ENCODE results near the gene DDX3X. TPM values are rescaled to one million over a fixed set of nuclear protein-coding genes. Genes with fewer than 3 reads are reported as not detected.
"Not testable (repeated sequence)": the region's sequence is repeated elsewhere in the genome, so short reads cannot be mapped to it uniquely, and the experiment has no call there.

The DDX3X gene
- total RNA-seq, 1 donor from 2014 or later, result 242 TPM

GRCh38 chrX:41352329-41352838 is 18.4 kb downstream of the DDX3X start:
- Mint-ChIP-seq H3K27me3 (ENCODE audit: low read depth, unreplicated experiment) (no peaks in the 10 kb centered on the region), H3K27ac (ENCODE audit: unreplicated experiment) (no peak overlapping the region), H3K9me3 (ENCODE audit: unreplicated experiment) (no peaks in the 10 kb centered on the region), H3K36me3 (ENCODE audit: low read depth, unreplicated experiment) (no peaks in the 10 kb centered on the region), H3K4me3 (ENCODE audit: unreplicated experiment) (no peak overlapping the region), H3K4me1 (ENCODE audit: low read depth, unreplicated experiment) (peaks cover 15% of the 10 kb centered on the region)
- DNase-seq (ENCODE audit: low read depth) (no peak), FAIRE-seq (peak; percentile 98)
- Histone ChIP-seq H2AFZ (ENCODE audit: low read depth, low read length) (no peak overlapping the region), H3K79me2 (ENCODE audit: insufficient read depth, low read length) (no peaks in the 10 kb centered on the region), H3K4me2 (ENCODE audit: low read length) (no peak overlapping the region), H3K9me3 (ENCODE audit: insufficient read depth, low read depth, low read length) (no peaks in the 10 kb centered on the region), H3K27ac (ENCODE audit: low read depth, low read length) (no peak overlapping the region), H3K27me3 (ENCODE audit: insufficient read depth, low read length) (no peaks in the 10 kb centered on the region), H3K36me3 (ENCODE audit: insufficient read depth, low read length) (peaks cover 16% of the 10 kb centered on the region), H4K20me1 (ENCODE audit: insufficient read depth, low read length) (peaks cover 35% of the 10 kb centered on the region), H3K4me3 (ENCODE audit: insufficient read depth, low read depth, low read length) (no peak overlapping the region), H3K4me1 (ENCODE audit: insufficient read depth, low read length) (no peaks in the 10 kb centered on the region), H3K9ac (ENCODE audit: low read length) (no peak overlapping the region)
- TF ChIP-seq EZH2 (IDR thresholded peaks at IDR 0.05; ENCODE audit: insufficient read depth, low read length), result no peak
- TF ChIP-seq CTCF (IDR thresholded peaks at IDR 0.05; ENCODE audit: insufficient read depth, low read depth, low read length), result no peak

GRCh38 chrX:41353985-41354384 is 20.0 kb downstream of the DDX3X start:
- Mint-ChIP-seq H3K4me3 (ENCODE audit: unreplicated experiment) (no peak overlapping the region), H3K9me3 (ENCODE audit: unreplicated experiment) (no peaks in the 10 kb centered on the region), H3K27me3 (ENCODE audit: low read depth, unreplicated experiment) (no peaks in the 10 kb centered on the region), H3K36me3 (ENCODE audit: low read depth, unreplicated experiment) (no peaks in the 10 kb centered on the region), H3K4me1 (ENCODE audit: low read depth, unreplicated experiment) (peaks cover 15% of the 10 kb centered on the region), H3K27ac (ENCODE audit: unreplicated experiment) (no peak overlapping the region)
- Histone ChIP-seq H3K27ac (ENCODE audit: low read depth, low read length) (no peak overlapping the region), H2AFZ (ENCODE audit: low read depth, low read length) (no peak overlapping the region), H3K4me3 (ENCODE audit: insufficient read depth, low read depth, low read length) (no peak overlapping the region), H4K20me1 (ENCODE audit: insufficient read depth, low read length) (peaks cover 19% of the 10 kb centered on the region), H3K9ac (ENCODE audit: low read length) (no peak overlapping the region), H3K9me3 (ENCODE audit: insufficient read depth, low read depth, low read length) (no peaks in the 10 kb centered on the region), H3K36me3 (ENCODE audit: insufficient read depth, low read length) (peaks cover 4% of the 10 kb centered on the region), H3K27me3 (ENCODE audit: insufficient read depth, low read length) (no peaks in the 10 kb centered on the region), H3K4me2 (ENCODE audit: low read length) (no peak overlapping the region), H3K4me1 (ENCODE audit: insufficient read depth, low read length) (no peaks in the 10 kb centered on the region), H3K79me2 (ENCODE audit: insufficient read depth, low read length) (no peaks in the 10 kb centered on the region)
- FAIRE-seq, result no peak
- no peak for TF ChIP-seq CTCF (IDR thresholded peaks at IDR 0.05; ENCODE audit: insufficient read depth, low read depth, low read length)
- TF ChIP-seq EZH2 (IDR thresholded peaks at IDR 0.05; ENCODE audit: insufficient read depth, low read length), result no peak
- DNase-seq (ENCODE audit: low read depth), result no peak

DNA sequence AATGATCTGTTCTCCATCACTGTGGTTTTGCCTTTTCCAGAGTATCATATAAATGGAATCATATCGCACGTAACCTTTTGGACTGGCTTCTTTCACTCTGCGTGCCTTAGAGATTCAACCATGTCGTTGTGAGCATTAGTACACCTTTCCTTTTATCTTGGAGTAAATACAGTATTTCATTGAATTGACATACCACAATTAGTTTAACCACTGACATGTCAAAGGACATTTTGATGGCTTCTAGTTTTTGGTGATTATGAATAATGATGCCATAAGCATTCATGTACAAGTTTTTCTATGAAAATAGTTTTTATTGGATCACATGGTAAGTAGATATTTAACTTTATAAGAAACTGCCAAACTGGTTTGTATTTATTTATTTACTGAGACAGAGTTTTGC is 35.2 kb downstream of the DDX3X start:
- Mint-ChIP-seq H3K9me3 (ENCODE audit: unreplicated experiment) (no peaks in the 10 kb centered on the region), H3K4me1 (ENCODE audit: low read depth, unreplicated experiment) (no peaks in the 10 kb centered on the region), H3K27me3 (ENCODE audit: low read depth, unreplicated experiment) (no peaks in the 10 kb centered on the region), H3K4me3 (ENCODE audit: unreplicated experiment) (no peak overlapping the region), H3K27ac (ENCODE audit: unreplicated experiment) (no peak overlapping the region), H3K36me3 (ENCODE audit: low read depth, unreplicated experiment) (no peaks in the 10 kb centered on the region)
- Histone ChIP-seq H3K4me2 (ENCODE audit: low read length) (no peak overlapping the region), H3K4me3 (ENCODE audit: insufficient read depth, low read depth, low read length) (no peak overlapping the region), H3K79me2 (ENCODE audit: insufficient read depth, low read length) (no peaks in the 10 kb centered on the region), H3K36me3 (ENCODE audit: insufficient read depth, low read length) (no peaks in the 10 kb centered on the region), H2AFZ (ENCODE audit: low read depth, low read length) (no peak overlapping the region), H4K20me1 (ENCODE audit: insufficient read depth, low read length) (no peaks in the 10 kb centered on the region), H3K27me3 (ENCODE audit: insufficient read depth, low read length) (no peaks in the 10 kb centered on the region), H3K27ac (ENCODE audit: low read depth, low read length) (no peak overlapping the region), H3K4me1 (ENCODE audit: insufficient read depth, low read length) (no peaks in the 10 kb centered on the region), H3K9me3 (ENCODE audit: insufficient read depth, low read depth, low read length) (no peaks in the 10 kb centered on the region), H3K9ac (ENCODE audit: low read length) (no peak overlapping the region)
- DNase-seq (ENCODE audit: low read depth) (no peak), FAIRE-seq (no peak)
- no peak for TF ChIP-seq CTCF (IDR thresholded peaks at IDR 0.05; ENCODE audit: insufficient read depth, low read depth, low read length)
- no peak for TF ChIP-seq EZH2 (IDR thresholded peaks at IDR 0.05; ENCODE audit: insufficient read depth, low read length)

DNA sequence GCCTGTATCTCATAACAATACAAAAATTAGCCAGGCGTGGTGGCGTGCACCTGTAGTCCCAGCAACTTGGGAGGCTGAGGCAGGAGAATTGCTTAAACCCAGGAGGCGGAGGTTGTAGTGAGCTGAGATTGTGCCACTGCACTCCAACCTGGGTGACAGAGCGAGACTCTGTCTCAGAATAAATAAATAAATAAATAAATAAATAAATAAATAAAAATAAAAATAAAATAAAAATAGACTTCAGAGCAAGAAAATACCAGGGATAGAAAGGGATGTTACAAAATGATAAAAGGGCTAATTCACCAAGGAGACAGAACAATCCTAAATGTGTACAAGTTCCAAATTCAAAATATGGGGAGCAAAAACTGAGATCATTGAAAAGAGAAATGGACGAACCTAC is 37.6 kb downstream of the DDX3X start:
- not testable (repeated sequence) for H2AFZ ChIP-seq (ENCODE audit: low read depth, low read length); H3K4me3 Mint-ChIP-seq (ENCODE audit: unreplicated experiment); H3K9ac ChIP-seq (ENCODE audit: low read length); DNase-seq (ENCODE audit: low read depth); H3K9me3 ChIP-seq (ENCODE audit: insufficient read depth, low read depth, low read length); H3K9me3 Mint-ChIP-seq (ENCODE audit: unreplicated experiment); H3K4me2 ChIP-seq (ENCODE audit: low read length); H3K27ac Mint-ChIP-seq (ENCODE audit: unreplicated experiment); H4K20me1 ChIP-seq (ENCODE audit: insufficient read depth, low read length); H3K36me3 Mint-ChIP-seq (ENCODE audit: low read depth, unreplicated experiment); H3K27ac ChIP-seq (ENCODE audit: low read depth, low read length); FAIRE-seq; H3K4me1 Mint-ChIP-seq (ENCODE audit: low read depth, unreplicated experiment); H3K27me3 ChIP-seq (ENCODE audit: insufficient read depth, low read length); H3K79me2 ChIP-seq (ENCODE audit: insufficient read depth, low read length); H3K4me3 ChIP-seq (ENCODE audit: insufficient read depth, low read depth, low read length); H3K4me1 ChIP-seq (ENCODE audit: insufficient read depth, low read length); H3K27me3 Mint-ChIP-seq (ENCODE audit: low read depth, unreplicated experiment); H3K36me3 ChIP-seq (ENCODE audit: insufficient read depth, low read length)

All from astrocyte (in vitro differentiated cells and primary cell).